IMR-90 (cell line): ENCODE measurements around the gene KLC3. TPM values are rescaled to one million over a fixed set of nuclear protein-coding genes. Genes with fewer than 3 reads are reported as not detected.

Source experiments
- ATAC-seq: fragments of 200-7000 bp; cut with Tn5 transposase; 2 replicates; pipeline ENCODE4 v1.9.1; 2020; ENCODE audit warnings: low read depth, mild to moderate bottlenecking, moderate library complexity
- BruUV-seq: library from RNA; stranded (reverse); fragments of 400-500 nt; replicated peaks from 2 replicates; lab custom pipeline; 2021; lab: Mats Ljungman, UMichigan
- CTCF ChIA-PET: fragments of 300-600 bp; formaldehyde crosslinking; extraction: SDS; loops from one replicate; lab custom pipeline; 2021; ENCODE audit warnings: antibody characterized with exemption; lab: Yijun Ruan, JAX
- POLR2A ChIA-PET: fragments of 300-600 bp; sonication (Branson Sonifier 250); formaldehyde crosslinking; loops from one replicate; lab custom pipeline; 2022; ENCODE audit warnings: antibody characterized with exemption; ENCODE audit not compliant: unreplicated experiment; lab: Charles Lee
- DNase-seq: peaks from one replicate; pipeline ENCODE4 v3.0.0; 2013
- H2AFZ ChIP-seq: replicated peaks from 2 replicates; pipeline ENCODE3; 2013; ENCODE audit warnings: low read length, mild to moderate bottlenecking; ENCODE audit not compliant: poor library complexity
- H2AK5ac ChIP-seq: 2 replicates; pipeline ENCODE4 v1.6.1; 2013; ENCODE audit warnings: low read depth, low read length, inconsistent platforms
- H2AK9ac ChIP-seq: replicated peaks from 2 replicates; pipeline ENCODE3; 2013; ENCODE audit warnings: mild to moderate bottlenecking, low read depth, low read length, moderate library complexity; ENCODE audit not compliant: poor library complexity
- H2BK120ac ChIP-seq: 2 replicates; pipeline ENCODE4 v1.6.1; 2013; ENCODE audit warnings: low read depth, low read length, inconsistent platforms
- H2BK15ac ChIP-seq: 3 replicates; pipeline ENCODE4 v1.6.1; 2013; ENCODE audit warnings: low read depth, low read length, inconsistent platforms
- H2BK20ac ChIP-seq: 2 replicates; pipeline ENCODE4 v1.6.1; 2013; ENCODE audit warnings: low read depth, mild to moderate bottlenecking, inconsistent platforms, low read length, moderate library complexity
- H2BK5ac ChIP-seq: 2 replicates; pipeline ENCODE4 v1.6.1; 2013; ENCODE audit warnings: mild to moderate bottlenecking, low read depth, low read length, inconsistent platforms; ENCODE audit not compliant: poor library complexity, severe bottlenecking
- H3K14ac ChIP-seq: replicated peaks from 2 replicates; pipeline ENCODE4 v1.6.1; 2013; ENCODE audit warnings: low read depth, low read length, inconsistent platforms
- H3K18ac ChIP-seq: 2 replicates; pipeline ENCODE4 v1.6.1; 2013; ENCODE audit warnings: low read depth, low read length, control low read depth
- H3K23ac ChIP-seq: 2 replicates; pipeline ENCODE4 v1.6.1; 2013; ENCODE audit warnings: low read depth, low read length, inconsistent platforms
- H3K27ac ChIP-seq: 2 replicates; pipeline ENCODE4 v1.5.1; 2013; ENCODE audit warnings: mild to moderate bottlenecking, control low read depth, low read length; ENCODE audit not compliant: insufficient read depth
- H3K27me3 ChIP-seq: 2 replicates; pipeline ENCODE4 v1.6.1; 2013; ENCODE audit warnings: low read length; ENCODE audit not compliant: control insufficient read depth, insufficient read depth
- H3K36me3 ChIP-seq: 2 replicates; pipeline ENCODE4 v1.6.1; 2013; ENCODE audit warnings: low read length, mixed read lengths; ENCODE audit not compliant: control insufficient read depth, insufficient read depth
- H3K4ac ChIP-seq: 2 replicates; pipeline ENCODE4 v1.6.1; 2013; ENCODE audit warnings: low read depth, low read length, inconsistent platforms
- H3K4me1 ChIP-seq: 2 replicates; pipeline ENCODE4 v1.6.1; 2013; ENCODE audit warnings: low read length, mixed read lengths; ENCODE audit not compliant: control insufficient read depth, insufficient read depth
- H3K4me2 ChIP-seq: 2 replicates; pipeline ENCODE4 v1.6.1; 2013; ENCODE audit warnings: low read depth, mild to moderate bottlenecking, control low read depth, low read length, moderate library complexity
- H3K4me3 ChIP-seq: 2 replicates; pipeline ENCODE4 v1.5.1; 2013; ENCODE audit warnings: low read depth, mild to moderate bottlenecking, control low read depth, low read length, moderate library complexity; ENCODE audit not compliant: insufficient read depth
- H3K56ac ChIP-seq: 2 replicates; pipeline ENCODE4 v1.6.1; 2013; ENCODE audit warnings: low read length, inconsistent platforms; ENCODE audit not compliant: insufficient read depth; ENCODE audit errors: extremely low read depth
- H3K79me1 ChIP-seq, 2 experiments: 2 replicates each; pipeline ENCODE4 v1.6.1; 2013; ENCODE audit warnings: low read length in 2 of 2, inconsistent platforms in 1 of 2, low read depth in 1 of 2
- H3K9ac ChIP-seq: 2 replicates; pipeline ENCODE4 v1.6.1; 2013; ENCODE audit warnings: low read depth, low read length, control low read depth
- H3K9me1 ChIP-seq: 2 replicates; pipeline ENCODE4 v1.6.1; 2013; ENCODE audit warnings: low read length, inconsistent platforms; ENCODE audit not compliant: insufficient read depth
- H3K9me3 ChIP-seq: 2 replicates; pipeline ENCODE4 v1.6.1; 2013; ENCODE audit warnings: low read length; ENCODE audit not compliant: control insufficient read depth, insufficient read depth
- H4K20me1 ChIP-seq: 2 replicates; pipeline ENCODE4 v1.6.1; 2013; ENCODE audit warnings: low read length, inconsistent platforms; ENCODE audit not compliant: insufficient read depth
- H4K5ac ChIP-seq: 2 replicates; pipeline ENCODE4 v1.6.1; 2013; ENCODE audit warnings: mild to moderate bottlenecking, low read depth, low read length, control low read depth
- H4K8ac ChIP-seq, 2 experiments: 2 replicates each; pipeline ENCODE4 v1.6.1; 2013; ENCODE audit warnings: low read depth in 2 of 2, low read length in 2 of 2, control low read depth in 1 of 2, inconsistent platforms in 1 of 2
- H4K91ac ChIP-seq: 2 replicates; pipeline ENCODE4 v1.6.1; 2013; ENCODE audit warnings: low read depth, low read length, inconsistent platforms; ENCODE audit not compliant: insufficient read depth
- BHLHE40 ChIP-seq: fragments of 150-350 bp; IDR thresholded peaks from 2 replicates; pipeline ENCODE4 v1.6.1; 2016; ENCODE audit warnings: mild to moderate bottlenecking, low read depth, low read length
- CEBPB ChIP-seq: IDR thresholded peaks from 2 replicates; pipeline ENCODE4 v1.6.1; 2012; ENCODE audit warnings: low read depth, low read length, improper control_type of control experiment
- CHD1 ChIP-seq: IDR thresholded peaks from 2 replicates; pipeline ENCODE4 v1.6.1; 2012; ENCODE audit warnings: low read depth, low read length, improper control_type of control experiment
- CTCF ChIP-seq: conservative IDR thresholded peaks from 2 replicates; pipeline ENCODE4 v1.5.1; 2012; ENCODE audit warnings: mild to moderate bottlenecking, low read depth, low read length, improper control_type of control experiment
- ELK1 ChIP-seq: fragments of 150-350 bp; IDR thresholded peaks from 2 replicates; pipeline ENCODE4 v1.6.1; 2016; ENCODE audit warnings: low read depth, mild to moderate bottlenecking, low read length, moderate library complexity, borderline replicate concordance
- FOS ChIP-seq: fragments of 150-350 bp; IDR thresholded peaks from 2 replicates; pipeline ENCODE4 v1.6.1; 2016; ENCODE audit warnings: low read depth, low read length
- MAFK ChIP-seq: IDR thresholded peaks from 2 replicates; pipeline ENCODE4 v1.6.1; 2012; ENCODE audit warnings: low read depth, low read length, improper control_type of control experiment
- MAZ ChIP-seq: IDR thresholded peaks from 2 replicates; pipeline ENCODE4 v1.6.1; 2012; ENCODE audit warnings: low read depth, mild to moderate bottlenecking, low read length, improper control_type of control experiment, moderate library complexity, borderline replicate concordance
- MXI1 ChIP-seq: IDR thresholded peaks from 2 replicates; pipeline ENCODE4 v1.6.1; 2012; ENCODE audit warnings: low read depth, mild to moderate bottlenecking, low read length, moderate library complexity, borderline replicate concordance
- NFE2L2 ChIP-seq: fragments of 150-350 bp; IDR thresholded peaks from 2 replicates; pipeline ENCODE4 v1.6.1; 2016; ENCODE audit warnings: low read depth, mild to moderate bottlenecking, low read length
- POLR2A ChIP-seq: IDR thresholded peaks from 2 replicates; pipeline ENCODE4 v1.6.1; 2012; ENCODE audit warnings: mild to moderate bottlenecking, low read depth, low read length
- RAD21 ChIP-seq: IDR thresholded peaks from 2 replicates; pipeline ENCODE4 v1.6.1; 2012; ENCODE audit warnings: low read length, improper control_type of control experiment
- RCOR1 ChIP-seq: IDR thresholded peaks from 2 replicates; pipeline ENCODE4 v1.6.1; 2012; ENCODE audit warnings: mild to moderate bottlenecking, low read length, improper control_type of control experiment; ENCODE audit not compliant: insufficient replicate concordance
- RFX5 ChIP-seq: IDR thresholded peaks from 2 replicates; pipeline ENCODE4 v1.8.0; 2012; ENCODE audit warnings: low read depth, mild to moderate bottlenecking, low read length, moderate library complexity
- SMC3 ChIP-seq: fragments of 150-350 bp; IDR thresholded peaks from 2 replicates; pipeline ENCODE4 v1.6.1; 2016; ENCODE audit warnings: low read depth, mild to moderate bottlenecking, antibody characterized with exemption, low read length, moderate library complexity
- USF2 ChIP-seq: fragments of 150-350 bp; IDR thresholded peaks from 2 replicates; pipeline ENCODE4 v1.6.1; 2017; ENCODE audit warnings: mild to moderate bottlenecking, antibody characterized with exemption, low read length, low read depth
- WGBS, 2 experiments: methylation state at CpG; one replicate each; pipeline versions ENCODE4 v1.1.5 to v1.1.7; 2013; ENCODE audit warnings: missing lambda C conversion rate in 2 of 2; ENCODE audit not compliant: insufficient read length in 1 of 2; ENCODE audit errors: extremely low coverage in 2 of 2; 5-methylcytosine and 5-hydroxymethylcytosine counted together
- dilution Hi-C: fragments of 300-500 bp; cut with HindIII; formaldehyde crosslinking; loops from one replicate; pipeline ENCODE4 v1.14.3; 2018; ENCODE audit warnings: low sequenced_read_pairs; ENCODE audit not compliant: unreplicated experiment
- in situ Hi-C: fragments of 300-500 bp; cut with MboI; formaldehyde crosslinking; loops from 3 replicates; pipeline ENCODE4 v1.14.3; 2019; ENCODE audit warnings: low sequenced_read_pairs, inconsistent platforms, mixed read lengths
- intact Hi-C: fragments of 100-400 bp; cut with micrococcal nuclease; formaldehyde crosslinking; loops from 2 replicates; pipeline ENCODE4 v1.10.0; 2022
- polyA plus RNA-seq, 3 experiments: library from polyadenylated mRNA; depleted of rRNA; stranded (reverse); fragments of >200 nt; gene quantifications; 2 replicates each; pipeline ENCODE4 v1.2.3, GENCODE V29; 2012; ENCODE audit warnings: low replicate concordance in 1 of 3
- total RNA-seq: library from RNA; depleted of rRNA; stranded (reverse); fragments of >200 nt; gene quantifications from 2 replicates; pipeline ENCODE4 v1.2.3, GENCODE V29; 2012

The KLC3 gene
- total and polyA plus RNA-seq, 2 of the 4 experiments (the other 2 are of a cell fraction), result 0.14 to 0.18 TPM

- H3K9me3 ChIP-seq, result 0 out of 2 replicates have a peak, but pooled peaks cover 2% of the 10 kb centered on the region
- DNase-seq (no peak), ATAC-seq (peak; percentile 18; the same call in 1 of the 2 replicates)
- H3K9me1 ChIP-seq, result peaks cover 5% of the 10 kb centered on the region; the same call in 1 of the 2 replicates
- no peak overlapping the region for H4K8ac ChIP-seq
- no peaks in the 10 kb centered on the region for H3K4me1 ChIP-seq
- H3K18ac ChIP-seq, result no peak overlapping the region
- no peak overlapping the region for H3K14ac ChIP-seq
- in situ Hi-C loops (no loop called here), dilution Hi-C loops (no loop called here), intact Hi-C loops (no loop called here)
- H3K4ac ChIP-seq, result no peak overlapping the region
- CTCF ChIA-PET, result no interaction called here
- no peak overlapping the region for H4K91ac ChIP-seq
- H3K56ac ChIP-seq, result no peak overlapping the region
- H2AFZ ChIP-seq, result no peak overlapping the region
- no peak overlapping the region for H2AK5ac ChIP-seq
- H2BK5ac ChIP-seq, result no peak overlapping the region
- no peak overlapping the region for H2BK15ac ChIP-seq
- no peak overlapping the region for H2BK20ac ChIP-seq
- no peaks in the 10 kb centered on the region for H4K20me1 ChIP-seq
- H2BK120ac ChIP-seq, result no peak overlapping the region
- TF ChIP-seq MXI1 (no peak), ELK1 (no peak), MAZ (no peak), SMC3 (no peak), BHLHE40 (no peak), CHD1 (no peak), NFE2L2 (no peak), RFX5 (no peak), USF2 (no peak), CEBPB (no peak), RAD21 (no peak), FOS (no peak), MAFK (no peak), RCOR1 (no peak), POLR2A (no peak), CTCF (no peak)
- no peak overlapping the region for H3K4me3 ChIP-seq
- no peak overlapping the region for H3K23ac ChIP-seq
- H4K5ac ChIP-seq, result no peak overlapping the region
- H3K9ac ChIP-seq, result no peak overlapping the region
- no peaks in the 10 kb centered on the region for H3K27me3 ChIP-seq
- H3K4me2 ChIP-seq, result no peak overlapping the region
- POLR2A ChIA-PET, result interaction anchor here (0.5 kb wide), 1 partner anchor 893 kb away, joined by 10 read pairs; no protein-coding TSS in a partner anchor
- BruUV-seq, result no TSS peak
- WGBS, 2 experiments, result 92% methylated on average over 2 of the region's 4 CpGs; no CpG with 5 or more reads in 1 of the 2 experiments
- no peak overlapping the region for H3K27ac ChIP-seq
- H3K36me3 ChIP-seq, result peaks cover 14% of the 10 kb centered on the region; the same call in 1 of the 2 replicates
- H2AK9ac ChIP-seq, result no peak overlapping the region
- no peaks in the 10 kb centered on the region for H3K79me1 ChIP-seq
Measured at GRCh38 chr19:45305007-45305406, 35.5 kb upstream of the KLC3 start.
